HepG2 (cell line): Measurements from ENCODE around the gene HES2. TPM values are rescaled to one million over a fixed set of nuclear protein-coding genes. Genes with fewer than 3 reads are reported as not detected.
A peak's percentile ranks its signal among the peaks of the same experiment; 100 is the strongest.

Experiments
- FLYWCH1 ChIP-seq: sonication (generic); formaldehyde crosslinking; IDR thresholded peaks from 2 replicates; pipeline ENCODE4 v1.8.1; 2023; ENCODE audit warnings: mild to moderate bottlenecking, missing genetic modification reagents
- GATAD2A ChIP-seq: IDR thresholded peaks from 2 replicates; pipeline ENCODE4 v1.6.1; 2016
- HNRNPUL1 ChIP-seq: fragments of 200-400 bp; formaldehyde crosslinking; IDR thresholded peaks from 2 replicates; pipeline ENCODE4 v1.6.1; 2017; ENCODE audit warnings: low read depth, mild to moderate bottlenecking, low read length, moderate library complexity
- MIXL1 ChIP-seq: IDR thresholded peaks from 2 replicates; pipeline ENCODE4 v1.6.1; 2016
- SP4 ChIP-seq: sonication (generic); formaldehyde crosslinking; IDR thresholded peaks from 2 replicates; pipeline ENCODE4 v1.8.1; 2023; ENCODE audit warnings: mild to moderate bottlenecking, missing genetic modification reagents
- SPEN ChIP-seq: sonication (generic); formaldehyde crosslinking; IDR thresholded peaks from 2 replicates; pipeline ENCODE4 v1.5.1; 2020; ENCODE audit warnings: low read depth, mild to moderate bottlenecking, missing genetic modification reagents
- TAF15 ChIP-seq: fragments of 200-400 bp; formaldehyde crosslinking; IDR thresholded peaks from one replicate; pipeline ENCODE4 v1.6.1; 2018; ENCODE audit warnings: mild to moderate bottlenecking, low read depth, low read length; ENCODE audit not compliant: poor library complexity, severe bottlenecking
- ZBTB1 ChIP-seq: sonication (generic); formaldehyde crosslinking; IDR thresholded peaks from 2 replicates; pipeline ENCODE4 v1.4.0; 2020; ENCODE audit warnings: missing genetic modification reagents, borderline replicate concordance
- ZNF138 ChIP-seq: sonication (generic); formaldehyde crosslinking; IDR thresholded peaks from 2 replicates; pipeline ENCODE4 v1.5.0; 2020; ENCODE audit warnings: mild to moderate bottlenecking, low read depth, missing genetic modification reagents
- ZNF224 ChIP-seq: sonication (generic); formaldehyde crosslinking; IDR thresholded peaks from 2 replicates; pipeline ENCODE4 v1.5.0; 2020; ENCODE audit warnings: mild to moderate bottlenecking, missing genetic modification reagents
- ZNF296 ChIP-seq: sonication (generic); formaldehyde crosslinking; conservative IDR thresholded peaks from 2 replicates; pipeline ENCODE4 v1.5.0; 2020; ENCODE audit warnings: mild to moderate bottlenecking, missing genetic modification reagents
- ZNF350 ChIP-seq: sonication (generic); formaldehyde crosslinking; IDR thresholded peaks from 2 replicates; pipeline ENCODE4 v1.4.0; 2020; ENCODE audit warnings: mild to moderate bottlenecking, low read depth, missing genetic modification reagents, borderline replicate concordance
- ZNF577 ChIP-seq: sonication (generic); formaldehyde crosslinking; IDR thresholded peaks from 2 replicates; pipeline ENCODE4 v1.4.0; 2020; ENCODE audit warnings: mild to moderate bottlenecking, low read depth, missing genetic modification reagents, borderline replicate concordance
- ZNF773 ChIP-seq: sonication (generic); formaldehyde crosslinking; IDR thresholded peaks from 2 replicates; pipeline ENCODE4 v1.4.0; 2020; ENCODE audit warnings: missing genetic modification reagents, borderline replicate concordance
- polyA plus RNA-seq, 8 experiments: library from polyadenylated mRNA; depleted of rRNA in 3 of 8; stranded (reverse) in 7 of 8; unstranded in 1 of 8; fragments of >200 nt; fragmentation: Illumina TruSeq in 4 of 8; extraction: Trizol in 4 of 8; gene quantifications; 2 replicates each; pipeline versions ENCODE4 v1.2.1 to v1.2.3, GENCODE V29; 2011 to 2016; ENCODE audit warnings: low read depth in 4 of 8, missing spikeins in 1 of 8, mixed read lengths in 1 of 8; ENCODE audit not compliant: insufficient read depth in 1 of 8
- total RNA-seq, 5 experiments: library from RNA; depleted of rRNA; stranded (reverse); fragments of >200 nt; fragmentation: Illumina TruSeq; extraction: Trizol; gene quantifications; 2 replicates each; pipeline ENCODE4 v1.2.3, GENCODE V29; 2016; ENCODE audit warnings: low read depth in 1 of 5
- TF ChIP-seq, protein P1 (sequence below): sonication (generic); formaldehyde crosslinking; IDR thresholded peaks from 2 replicates; pipeline ENCODE4 v1.9.0; 2021; ENCODE audit warnings: missing genetic modification reagents, mild to moderate bottlenecking, borderline replicate concordance
- TF ChIP-seq, protein P2 (sequence below): sonication (generic); formaldehyde crosslinking; IDR thresholded peaks from 2 replicates; pipeline ENCODE4 v1.5.1; 2020; ENCODE audit warnings: mild to moderate bottlenecking, moderate library complexity, missing genetic modification reagents
- TF ChIP-seq, protein P3 (sequence below): sonication (generic); formaldehyde crosslinking; IDR thresholded peaks from 2 replicates; pipeline ENCODE4 v1.5.1; 2020; ENCODE audit warnings: missing genetic modification reagents, mild to moderate bottlenecking, borderline replicate concordance
- TF ChIP-seq, protein P4 (sequence below): sonication (generic); formaldehyde crosslinking; conservative IDR thresholded peaks from 2 replicates; pipeline ENCODE4 v1.4.0; 2020; ENCODE audit warnings: mild to moderate bottlenecking, missing genetic modification reagents, moderate library complexity
- TF ChIP-seq, protein P5 (sequence below): sonication (generic); formaldehyde crosslinking; IDR thresholded peaks from 2 replicates; pipeline ENCODE4 v1.5.0; 2020; ENCODE audit warnings: missing genetic modification reagents

Gene HES2
- total and polyA plus RNA-seq, 2 of the 13 experiments (the other 11 are each of a cell fraction or from before 2014, with no cell fraction given): 0.11 to 0.17 TPM

DNA sequence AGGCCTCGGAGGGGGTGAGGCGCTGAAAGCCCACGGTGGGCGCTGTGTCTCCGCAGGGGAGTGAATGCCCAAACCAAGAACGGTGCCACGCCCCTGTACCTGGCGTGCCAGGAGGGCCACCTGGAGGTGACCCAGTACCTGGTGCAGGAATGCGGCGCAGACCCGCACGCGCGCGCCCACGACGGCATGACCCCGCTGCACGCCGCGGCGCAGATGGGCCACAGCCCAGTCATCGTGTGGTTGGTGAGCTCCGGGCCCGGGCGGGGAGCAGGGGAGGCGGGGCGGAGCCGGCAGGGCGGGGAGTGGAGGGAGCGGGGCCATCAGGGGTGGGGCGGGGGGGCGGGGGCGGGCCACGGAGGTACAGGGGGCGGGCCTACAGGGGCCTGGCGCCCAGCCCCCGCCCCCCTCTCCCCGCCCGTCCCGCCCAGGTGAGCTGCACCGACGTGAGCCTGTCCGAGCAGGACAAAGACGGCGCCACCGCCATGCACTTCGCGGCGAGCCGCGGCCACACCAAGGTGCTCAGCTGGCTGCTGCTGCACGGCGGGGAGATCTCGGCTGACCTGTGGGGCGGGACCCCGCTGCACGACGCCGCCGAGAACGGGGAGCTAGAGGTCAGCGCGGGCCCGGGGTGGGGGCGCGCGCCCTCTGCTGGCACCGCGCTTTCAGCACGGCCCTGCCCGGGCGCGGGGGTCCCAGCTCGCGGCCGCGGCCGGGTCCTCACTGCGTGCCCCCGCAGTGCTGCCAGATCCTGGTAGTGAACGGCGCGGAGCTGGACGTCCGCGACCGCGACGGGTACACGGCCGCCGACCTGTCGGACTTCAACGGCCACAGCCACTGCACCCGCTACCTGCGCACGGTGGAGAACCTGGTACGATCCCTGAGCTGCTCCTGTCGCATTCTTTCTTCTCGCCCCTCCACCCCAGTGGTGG is 20.7 kb upstream of the HES2 start (continued):
- TF ChIP-seq ZNF296 (CRISPR knock-in tag) (no peak), ZNF577 (CRISPR knock-in tag) (no peak), ZNF350 (CRISPR knock-in tag) (no peak), HNRNPUL1 (no peak), ZNF224 (CRISPR knock-in tag) (no peak), ZNF138 (0 out of 2 replicates have a peak, but pooled peaks have one; percentile 47), SP4 (CRISPR knock-in tag) (peak; percentile 55), ZNF773 (no peak), MIXL1 (CRISPR knock-in tag) (no peak), TAF15 (no peak), ZBTB1 (CRISPR knock-in tag) (no peak), FLYWCH1 (CRISPR knock-in tag) (no peak), GATAD2A (CRISPR knock-in tag) (no peak), SPEN (CRISPR knock-in tag) (no peak)
- TF ChIP-seq, protein P1, sequence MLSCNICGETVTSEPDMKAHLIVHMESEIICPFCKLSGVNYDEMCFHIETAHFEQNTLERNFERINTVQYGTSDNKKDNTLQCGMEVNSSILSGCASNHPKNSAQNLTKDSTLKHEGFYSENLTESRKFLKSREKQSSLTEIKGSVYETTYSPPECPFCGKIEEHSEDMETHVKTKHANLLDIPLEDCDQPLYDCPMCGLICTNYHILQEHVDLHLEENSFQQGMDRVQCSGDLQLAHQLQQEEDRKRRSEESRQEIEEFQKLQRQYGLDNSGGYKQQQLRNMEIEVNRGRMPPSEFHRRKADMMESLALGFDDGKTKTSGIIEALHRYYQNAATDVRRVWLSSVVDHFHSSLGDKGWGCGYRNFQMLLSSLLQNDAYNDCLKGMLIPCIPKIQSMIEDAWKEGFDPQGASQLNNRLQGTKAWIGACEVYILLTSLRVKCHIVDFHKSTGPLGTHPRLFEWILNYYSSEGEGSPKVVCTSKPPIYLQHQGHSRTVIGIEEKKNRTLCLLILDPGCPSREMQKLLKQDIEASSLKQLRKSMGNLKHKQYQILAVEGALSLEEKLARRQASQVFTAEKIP: no peak
- TF ChIP-seq, protein P2, sequence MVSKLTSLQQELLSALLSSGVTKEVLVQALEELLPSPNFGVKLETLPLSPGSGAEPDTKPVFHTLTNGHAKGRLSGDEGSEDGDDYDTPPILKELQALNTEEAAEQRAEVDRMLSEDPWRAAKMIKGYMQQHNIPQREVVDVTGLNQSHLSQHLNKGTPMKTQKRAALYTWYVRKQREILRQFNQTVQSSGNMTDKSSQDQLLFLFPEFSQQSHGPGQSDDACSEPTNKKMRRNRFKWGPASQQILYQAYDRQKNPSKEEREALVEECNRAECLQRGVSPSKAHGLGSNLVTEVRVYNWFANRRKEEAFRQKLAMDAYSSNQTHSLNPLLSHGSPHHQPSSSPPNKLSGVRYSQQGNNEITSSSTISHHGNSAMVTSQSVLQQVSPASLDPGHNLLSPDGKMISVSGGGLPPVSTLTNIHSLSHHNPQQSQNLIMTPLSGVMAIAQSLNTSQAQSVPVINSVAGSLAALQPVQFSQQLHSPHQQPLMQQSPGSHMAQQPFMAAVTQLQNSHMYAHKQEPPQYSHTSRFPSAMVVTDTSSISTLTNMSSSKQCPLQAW (CRISPR knock-in tag): no peak
- TF ChIP-seq, protein P3, sequence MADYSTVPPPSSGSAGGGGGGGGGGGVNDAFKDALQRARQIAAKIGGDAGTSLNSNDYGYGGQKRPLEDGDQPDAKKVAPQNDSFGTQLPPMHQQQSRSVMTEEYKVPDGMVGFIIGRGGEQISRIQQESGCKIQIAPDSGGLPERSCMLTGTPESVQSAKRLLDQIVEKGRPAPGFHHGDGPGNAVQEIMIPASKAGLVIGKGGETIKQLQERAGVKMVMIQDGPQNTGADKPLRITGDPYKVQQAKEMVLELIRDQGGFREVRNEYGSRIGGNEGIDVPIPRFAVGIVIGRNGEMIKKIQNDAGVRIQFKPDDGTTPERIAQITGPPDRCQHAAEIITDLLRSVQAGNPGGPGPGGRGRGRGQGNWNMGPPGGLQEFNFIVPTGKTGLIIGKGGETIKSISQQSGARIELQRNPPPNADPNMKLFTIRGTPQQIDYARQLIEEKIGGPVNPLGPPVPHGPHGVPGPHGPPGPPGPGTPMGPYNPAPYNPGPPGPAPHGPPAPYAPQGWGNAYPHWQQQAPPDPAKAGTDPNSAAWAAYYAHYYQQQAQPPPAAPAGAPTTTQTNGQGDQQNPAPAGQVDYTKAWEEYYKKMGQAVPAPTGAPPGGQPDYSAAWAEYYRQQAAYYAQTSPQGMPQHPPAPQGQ: no peak
- TF ChIP-seq, protein P4, sequence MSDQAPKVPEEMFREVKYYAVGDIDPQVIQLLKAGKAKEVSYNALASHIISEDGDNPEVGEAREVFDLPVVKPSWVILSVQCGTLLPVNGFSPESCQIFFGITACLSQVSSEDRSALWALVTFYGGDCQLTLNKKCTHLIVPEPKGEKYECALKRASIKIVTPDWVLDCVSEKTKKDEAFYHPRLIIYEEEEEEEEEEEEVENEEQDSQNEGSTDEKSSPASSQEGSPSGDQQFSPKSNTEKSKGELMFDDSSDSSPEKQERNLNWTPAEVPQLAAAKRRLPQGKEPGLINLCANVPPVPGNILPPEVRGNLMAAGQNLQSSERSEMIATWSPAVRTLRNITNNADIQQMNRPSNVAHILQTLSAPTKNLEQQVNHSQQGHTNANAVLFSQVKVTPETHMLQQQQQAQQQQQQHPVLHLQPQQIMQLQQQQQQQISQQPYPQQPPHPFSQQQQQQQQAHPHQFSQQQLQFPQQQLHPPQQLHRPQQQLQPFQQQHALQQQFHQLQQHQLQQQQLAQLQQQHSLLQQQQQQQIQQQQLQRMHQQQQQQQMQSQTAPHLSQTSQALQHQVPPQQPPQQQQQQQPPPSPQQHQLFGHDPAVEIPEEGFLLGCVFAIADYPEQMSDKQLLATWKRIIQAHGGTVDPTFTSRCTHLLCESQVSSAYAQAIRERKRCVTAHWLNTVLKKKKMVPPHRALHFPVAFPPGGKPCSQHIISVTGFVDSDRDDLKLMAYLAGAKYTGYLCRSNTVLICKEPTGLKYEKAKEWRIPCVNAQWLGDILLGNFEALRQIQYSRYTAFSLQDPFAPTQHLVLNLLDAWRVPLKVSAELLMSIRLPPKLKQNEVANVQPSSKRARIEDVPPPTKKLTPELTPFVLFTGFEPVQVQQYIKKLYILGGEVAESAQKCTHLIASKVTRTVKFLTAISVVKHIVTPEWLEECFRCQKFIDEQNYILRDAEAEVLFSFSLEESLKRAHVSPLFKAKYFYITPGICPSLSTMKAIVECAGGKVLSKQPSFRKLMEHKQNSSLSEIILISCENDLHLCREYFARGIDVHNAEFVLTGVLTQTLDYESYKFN (CRISPR knock-in tag): no peak
- TF ChIP-seq, protein P5, sequence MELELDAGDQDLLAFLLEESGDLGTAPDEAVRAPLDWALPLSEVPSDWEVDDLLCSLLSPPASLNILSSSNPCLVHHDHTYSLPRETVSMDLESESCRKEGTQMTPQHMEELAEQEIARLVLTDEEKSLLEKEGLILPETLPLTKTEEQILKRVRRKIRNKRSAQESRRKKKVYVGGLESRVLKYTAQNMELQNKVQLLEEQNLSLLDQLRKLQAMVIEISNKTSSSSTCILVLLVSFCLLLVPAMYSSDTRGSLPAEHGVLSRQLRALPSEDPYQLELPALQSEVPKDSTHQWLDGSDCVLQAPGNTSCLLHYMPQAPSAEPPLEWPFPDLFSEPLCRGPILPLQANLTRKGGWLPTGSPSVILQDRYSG (CRISPR knock-in tag): no peak
